ENCODE data around the gene GPI.
"Not testable (repeated sequence)": the region's sequence is repeated elsewhere in the genome, so short reads cannot be mapped to it uniquely, and the experiment has no call there.

The GPI gene

GRCh38 chr19:34325981-34326787 lies 38.8 kb upstream of the GPI start:
- Histone ChIP-seq H3K36me3 (ENCODE audit: control insufficient read depth, insufficient read depth, low read length) (no peaks in the 10 kb centered on the region), H3K27me3 (ENCODE audit: control insufficient read depth, insufficient read depth, low read length) (no peaks in the 10 kb centered on the region), H3K4me3 (ENCODE audit: low read length) (no peak overlapping the region), H3K9ac (ENCODE audit: low read length) (no peak overlapping the region), H3K4me1 (ENCODE audit: control insufficient read depth, insufficient read depth, low read length) (no peaks in the 10 kb centered on the region), H3K9me3 (ENCODE audit: control insufficient read depth, low read length) (no peaks in the 10 kb centered on the region)

GRCh38 chr19:34327851-34328250 lies 37.1 kb upstream of the GPI start:
- no peak overlapping the region for H3K4me3 ChIP-seq (ENCODE audit: low read length)
- H3K27me3 ChIP-seq (ENCODE audit: control insufficient read depth, insufficient read depth, low read length): no peaks in the 10 kb centered on the region
- H3K9ac ChIP-seq (ENCODE audit: low read length): no peak overlapping the region
- H3K9me3 ChIP-seq (ENCODE audit: control insufficient read depth, low read length): no peaks in the 10 kb centered on the region
- H3K4me1 ChIP-seq (ENCODE audit: control insufficient read depth, insufficient read depth, low read length): no peaks in the 10 kb centered on the region
- no peaks in the 10 kb centered on the region for H3K36me3 ChIP-seq (ENCODE audit: control insufficient read depth, insufficient read depth, low read length)

GRCh38 chr19:34328982-34329381 lies 36.0 kb upstream of the GPI start:
- H3K4me1 ChIP-seq (ENCODE audit: control insufficient read depth, insufficient read depth, low read length): no peaks in the 10 kb centered on the region
- H3K36me3 ChIP-seq (ENCODE audit: control insufficient read depth, insufficient read depth, low read length): no peaks in the 10 kb centered on the region
- no peak overlapping the region for H3K4me3 ChIP-seq (ENCODE audit: low read length)
- H3K9me3 ChIP-seq (ENCODE audit: control insufficient read depth, low read length): no peaks in the 10 kb centered on the region
- no peak overlapping the region for H3K9ac ChIP-seq (ENCODE audit: low read length)
- H3K27me3 ChIP-seq (ENCODE audit: control insufficient read depth, insufficient read depth, low read length): no peaks in the 10 kb centered on the region

- H3K9ac ChIP-seq (ENCODE audit: low read length): no peak overlapping the region
- no peaks in the 10 kb centered on the region for H3K4me1 ChIP-seq (ENCODE audit: control insufficient read depth, insufficient read depth, low read length)
- H3K27me3 ChIP-seq (ENCODE audit: control insufficient read depth, insufficient read depth, low read length): no peaks in the 10 kb centered on the region
- H3K9me3 ChIP-seq (ENCODE audit: control insufficient read depth, low read length): no peaks in the 10 kb centered on the region
- no peak overlapping the region for H3K4me3 ChIP-seq (ENCODE audit: low read length)
- H3K36me3 ChIP-seq (ENCODE audit: control insufficient read depth, insufficient read depth, low read length): no peaks in the 10 kb centered on the region
Measured at GRCh38 chr19:34330116-34330515, 34.9 kb upstream of the GPI start.

GRCh38 chr19:34330596-34330995 lies 34.4 kb upstream of the GPI start:
- not testable (repeated sequence) for H3K36me3 ChIP-seq (ENCODE audit: control insufficient read depth, insufficient read depth, low read length); H3K9ac ChIP-seq (ENCODE audit: low read length); H3K4me1 ChIP-seq (ENCODE audit: control insufficient read depth, insufficient read depth, low read length); H3K4me3 ChIP-seq (ENCODE audit: low read length); H3K27me3 ChIP-seq (ENCODE audit: control insufficient read depth, insufficient read depth, low read length); H3K9me3 ChIP-seq (ENCODE audit: control insufficient read depth, low read length)

GRCh38 chr19:34331596-34331995 lies 33.4 kb upstream of the GPI start:
- not testable (repeated sequence) for H3K36me3 ChIP-seq (ENCODE audit: control insufficient read depth, insufficient read depth, low read length); H3K27me3 ChIP-seq (ENCODE audit: control insufficient read depth, insufficient read depth, low read length); H3K9ac ChIP-seq (ENCODE audit: low read length); H3K4me3 ChIP-seq (ENCODE audit: low read length); H3K4me1 ChIP-seq (ENCODE audit: control insufficient read depth, insufficient read depth, low read length); H3K9me3 ChIP-seq (ENCODE audit: control insufficient read depth, low read length)

- peaks cover 2% of the 10 kb centered on the region for H3K36me3 ChIP-seq (ENCODE audit: control insufficient read depth, insufficient read depth, low read length)
- H3K4me1 ChIP-seq (ENCODE audit: control insufficient read depth, insufficient read depth, low read length): no peaks in the 10 kb centered on the region
- H3K9ac ChIP-seq (ENCODE audit: low read length): no peak overlapping the region
- H3K4me3 ChIP-seq (ENCODE audit: low read length): no peak overlapping the region
- no peaks in the 10 kb centered on the region for H3K27me3 ChIP-seq (ENCODE audit: control insufficient read depth, insufficient read depth, low read length)
- no peaks in the 10 kb centered on the region for H3K9me3 ChIP-seq (ENCODE audit: control insufficient read depth, low read length)
Measured at GRCh38 chr19:34332027-34332760, 32.8 kb upstream of the GPI start.

- no peak overlapping the region for H3K9ac ChIP-seq (ENCODE audit: low read length)
- no peaks in the 10 kb centered on the region for H3K4me1 ChIP-seq (ENCODE audit: control insufficient read depth, insufficient read depth, low read length)
- no peaks in the 10 kb centered on the region for H3K9me3 ChIP-seq (ENCODE audit: control insufficient read depth, low read length)
- no peaks in the 10 kb centered on the region for H3K27me3 ChIP-seq (ENCODE audit: control insufficient read depth, insufficient read depth, low read length)
- no peak overlapping the region for H3K4me3 ChIP-seq (ENCODE audit: low read length)
- H3K36me3 ChIP-seq (ENCODE audit: control insufficient read depth, insufficient read depth, low read length): peaks cover 3% of the 10 kb centered on the region
Measured at GRCh38 chr19:34335914-34336313, 29.1 kb upstream of the GPI start.

- Histone ChIP-seq H3K4me3 (ENCODE audit: low read length) (no peak overlapping the region), H3K9me3 (ENCODE audit: control insufficient read depth, low read length) (no peaks in the 10 kb centered on the region), H3K36me3 (ENCODE audit: control insufficient read depth, insufficient read depth, low read length) (peaks cover 3% of the 10 kb centered on the region)
Measured at GRCh38 chr19:34336781-34337271, 28.2 kb upstream of the GPI start.

GRCh38 chr19:34337739-34338138 lies 27.3 kb upstream of the GPI start:
- Histone ChIP-seq H3K4me1 (ENCODE audit: control insufficient read depth, insufficient read depth, low read length) (no peaks in the 10 kb centered on the region), H3K36me3 (ENCODE audit: control insufficient read depth, insufficient read depth, low read length) (peaks cover 10% of the 10 kb centered on the region), H3K27me3 (ENCODE audit: control insufficient read depth, insufficient read depth, low read length) (no peaks in the 10 kb centered on the region), H3K9me3 (ENCODE audit: control insufficient read depth, low read length) (no peaks in the 10 kb centered on the region), H3K4me3 (ENCODE audit: low read length) (no peak overlapping the region), H3K9ac (ENCODE audit: low read length) (no peak overlapping the region)

More at GRCh38 chr19:34336781-34337271, 28.2 kb upstream of the GPI start:
- H3K4me1 ChIP-seq (ENCODE audit: control insufficient read depth, insufficient read depth, low read length): no peaks in the 10 kb centered on the region
- H3K9ac ChIP-seq (ENCODE audit: low read length): no peak overlapping the region
- no peaks in the 10 kb centered on the region for H3K27me3 ChIP-seq (ENCODE audit: control insufficient read depth, insufficient read depth, low read length)

- no peaks in the 10 kb centered on the region for H3K27me3 ChIP-seq (ENCODE audit: control insufficient read depth, insufficient read depth, low read length)
- no peak overlapping the region for H3K9ac ChIP-seq (ENCODE audit: low read length)
- H3K4me3 ChIP-seq (ENCODE audit: low read length): no peak overlapping the region
- no peaks in the 10 kb centered on the region for H3K9me3 ChIP-seq (ENCODE audit: control insufficient read depth, low read length)
- H3K4me1 ChIP-seq (ENCODE audit: control insufficient read depth, insufficient read depth, low read length): no peaks in the 10 kb centered on the region
- peaks cover 9% of the 10 kb centered on the region for H3K36me3 ChIP-seq (ENCODE audit: control insufficient read depth, insufficient read depth, low read length)
Measured at GRCh38 chr19:34341935-34342680, 22.9 kb upstream of the GPI start.

GRCh38 chr19:34343751-34344150 lies 21.2 kb upstream of the GPI start:
- peaks cover 7% of the 10 kb centered on the region for H3K36me3 ChIP-seq (ENCODE audit: control insufficient read depth, insufficient read depth, low read length)
- no peaks in the 10 kb centered on the region for H3K4me1 ChIP-seq (ENCODE audit: control insufficient read depth, insufficient read depth, low read length)
- H3K9ac ChIP-seq (ENCODE audit: low read length): no peak overlapping the region

More at GRCh38 chr19:34343751-34344150, 21.2 kb upstream of the GPI start:
- H3K9me3 ChIP-seq (ENCODE audit: control insufficient read depth, low read length): no peaks in the 10 kb centered on the region
- no peaks in the 10 kb centered on the region for H3K27me3 ChIP-seq (ENCODE audit: control insufficient read depth, insufficient read depth, low read length)
- H3K4me3 ChIP-seq (ENCODE audit: low read length): no peak overlapping the region
